Suprapubic skin (tissue), 4 donors: Measurements from ENCODE around the gene SPPL3. TPM values are rescaled to one million over a fixed set of nuclear protein-coding genes. Genes with fewer than 3 reads are reported as not detected.
A peak's percentile ranks its signal among the peaks of the same experiment; 100 is the strongest.

ENCODE experiments used
- DNase-seq, 2 donors: peaks; one replicate each; pipeline ENCODE4 v3.0.0-alpha.2; 2019; ENCODE audit warnings: low spot score in 2 of 2
- H3K27ac ChIP-seq: fragments of 200-600 bp; sonication (generic); one replicate; pipeline ENCODE4 v1.5.1; 2019
- H3K27me3 ChIP-seq: fragments of 200-600 bp; sonication (generic); one replicate; pipeline ENCODE4 v1.5.1; 2019
- H3K36me3 ChIP-seq: fragments of 200-600 bp; sonication (generic); one replicate; pipeline ENCODE4 v1.5.1; 2019
- H3K4me1 ChIP-seq: fragments of 200-600 bp; sonication (generic); one replicate; pipeline ENCODE4 v1.5.1; 2019
- H3K4me3 ChIP-seq: fragments of 200-600 bp; sonication (generic); one replicate; pipeline ENCODE4 v1.5.1; 2019; ENCODE audit warnings: mild to moderate bottlenecking
- H3K9me3 ChIP-seq: fragments of 200-600 bp; sonication (generic); one replicate; pipeline ENCODE4 v1.5.1; 2019
- CTCF ChIP-seq, 2 donors: fragments of 200-600 bp in 1 of 2; fragments of 450-650 bp in 1 of 2; sonication (generic) in 1 of 2; IDR thresholded peaks; one replicate each; pipeline ENCODE4 v1.5.1; 2016 to 2019; ENCODE audit warnings: antibody characterized with exemption in 2 of 2, mild to moderate bottlenecking in 1 of 2, moderate library complexity in 1 of 2
- EP300 ChIP-seq: sonication (generic); formaldehyde crosslinking; IDR thresholded peaks from one replicate; pipeline ENCODE4 v1.6.1; 2017; ENCODE audit warnings: antibody characterized with exemption
- POLR2A ChIP-seq, 2 donors: fragments of 450-650 bp; IDR thresholded peaks; one replicate each; pipeline ENCODE4 v1.6.1; 2017; ENCODE audit warnings: antibody characterized with exemption in 2 of 2, mild to moderate bottlenecking in 2 of 2, moderate library complexity in 2 of 2
- POLR2AphosphoS5 ChIP-seq, 3 donors: sonication (generic); formaldehyde crosslinking; IDR thresholded peaks; one replicate each; pipeline ENCODE4 v1.6.1; 2017; ENCODE audit warnings: antibody characterized with exemption in 3 of 3
- WGBS: methylation state at CpG from one replicate; pipeline ENCODE4 v1.1.5; 2018; 5-methylcytosine and 5-hydroxymethylcytosine counted together
- total RNA-seq, 4 donors: library from RNA; depleted of rRNA; stranded (reverse); fragments of >200 nt; gene quantifications; one replicate each; pipeline ENCODE4 v1.1.0, GENCODE V29; 2016

SPPL3 gene
- total RNA-seq, 4 donors from 2014 or later: 64.7 to 91.8 (median 70.6) TPM

- WGBS: 78% methylated on average over 7 of the region's 7 CpGs
- Histone ChIP-seq H3K4me1 (peaks cover 15% of the 10 kb centered on the region), H3K4me3 (no peak overlapping the region), H3K27ac (peak overlapping the region; percentile 24), H3K9me3 (no peaks in the 10 kb centered on the region), H3K27me3 (no peaks in the 10 kb centered on the region), H3K36me3 (peaks cover 72% of the 10 kb centered on the region)
- DNase-seq: no peak
- TF ChIP-seq POLR2A (IDR thresholded peaks at IDR 0.05) (no peak), CTCF (IDR thresholded peaks at IDR 0.05) (no peak), POLR2AphosphoS5 (IDR thresholded peaks at IDR 0.05) (no peak), EP300 (no peak)
These were observed 183.7 kb downstream of the SPPL3 start for GRCh38 chr12:120720234-120720986.

GRCh38 chr12:120719496-120720233 lies 184.5 kb downstream of the SPPL3 start:
- 82% methylated on average over 11 of the region's 11 CpGs for WGBS
- DNase-seq: no peak
- H3K9me3 ChIP-seq: no peaks in the 10 kb centered on the region
- peaks cover 8% of the 10 kb centered on the region for H3K4me1 ChIP-seq
- H3K36me3 ChIP-seq: peaks cover 78% of the 10 kb centered on the region
- no peak overlapping the region for H3K27ac ChIP-seq
- TF ChIP-seq POLR2A (IDR thresholded peaks at IDR 0.05): no peak
- TF ChIP-seq EP300: no peak
- no peak for TF ChIP-seq POLR2AphosphoS5 (IDR thresholded peaks at IDR 0.05)
- TF ChIP-seq CTCF (IDR thresholded peaks at IDR 0.05): no peak
- no peak overlapping the region for H3K4me3 ChIP-seq
- no peaks in the 10 kb centered on the region for H3K27me3 ChIP-seq

- TF ChIP-seq POLR2AphosphoS5 (IDR thresholded peaks at IDR 0.05) (no peak), POLR2A (IDR thresholded peaks at IDR 0.05) (no peak), CTCF (IDR thresholded peaks at IDR 0.05) (no peak), EP300 (no peak)
- Histone ChIP-seq H3K4me3 (no peak overlapping the region), H3K27ac (no peak overlapping the region), H3K9me3 (no peaks in the 10 kb centered on the region), H3K4me1 (peaks cover 8% of the 10 kb centered on the region), H3K27me3 (no peaks in the 10 kb centered on the region), H3K36me3 (peaks cover 83% of the 10 kb centered on the region)
- WGBS: 94% methylated on average over 2 of the region's 2 CpGs
- no peak for DNase-seq
These were observed 185.1 kb downstream of the SPPL3 start for GRCh38 chr12:120719072-120719471.

- Histone ChIP-seq H3K27me3 (no peaks in the 10 kb centered on the region), H3K27ac (no peak overlapping the region), H3K4me3 (no peak overlapping the region), H3K4me1 (peaks cover 12% of the 10 kb centered on the region), H3K9me3 (no peaks in the 10 kb centered on the region), H3K36me3 (peaks cover 91% of the 10 kb centered on the region)
- TF ChIP-seq POLR2A (IDR thresholded peaks at IDR 0.05): no peak
- no peak for TF ChIP-seq EP300
- no peak for TF ChIP-seq CTCF (IDR thresholded peaks at IDR 0.05)
- WGBS: 96% methylated on average over 9 of the region's 9 CpGs
- DNase-seq: no peak
These were observed 186.1 kb downstream of the SPPL3 start for GRCh38 chr12:120718055-120718454.

GRCh38 chr12:120713861-120714482 lies 190.2 kb downstream of the SPPL3 start:
- TF ChIP-seq POLR2AphosphoS5 (IDR thresholded peaks at IDR 0.05) (no peak), POLR2A (IDR thresholded peaks at IDR 0.05) (no peak), CTCF (IDR thresholded peaks at IDR 0.05) (peak; percentile 75 to 82), EP300 (no peak)
- DNase-seq: peak in 1 of 2 donors; percentile 71
- Histone ChIP-seq H3K4me3 (no peak overlapping the region), H3K36me3 (peaks cover 55% of the 10 kb centered on the region), H3K27ac (no peak overlapping the region), H3K4me1 (peaks cover 28% of the 10 kb centered on the region), H3K27me3 (no peaks in the 10 kb centered on the region), H3K9me3 (no peaks in the 10 kb centered on the region)
- WGBS: 21% methylated on average over 4 of the region's 4 CpGs
